Activated T-helper 2 cell treated with anti-CD3 and anti-CD28 coated beads, Interferon-gamma antibody, Interleukin-2, Interleukin-4, amounts not matched to agents 10 μg/mL and 5 μg/mL and 100 μg/mL, durations not matched to agents 14 hours and 24 hours and 36 hours (primary cell): ENCODE data around the gene ABR. TPM values are rescaled to one million over a fixed set of nuclear protein-coding genes. Genes with fewer than 3 reads are reported as not detected.
"Not testable (repeated sequence)": the region's sequence is repeated elsewhere in the genome, so short reads cannot be mapped to it uniquely, and the experiment has no call there.

Experiments used
- DNase-seq: peaks from one replicate; pipeline ENCODE4 v3.0.0; 2021; ENCODE audit warnings: low spot score
- H3K27ac Mint-ChIP-seq: one replicate; pipeline ENCODE4 v1.8.0; 2021; ENCODE audit warnings: mixed read lengths
- H3K27me3 Mint-ChIP-seq: one replicate; pipeline ENCODE4 v1.8.0; 2021; ENCODE audit warnings: low read depth, mixed read lengths
- H3K36me3 Mint-ChIP-seq: one replicate; pipeline ENCODE4 v1.8.0; 2021; ENCODE audit warnings: low read depth, mixed read lengths
- H3K4me1 Mint-ChIP-seq: one replicate; pipeline ENCODE4 v1.8.0; 2021; ENCODE audit warnings: low read depth, mixed read lengths
- H3K4me3 Mint-ChIP-seq: one replicate; pipeline ENCODE4 v1.8.0; 2021; ENCODE audit warnings: low read depth, mild to moderate bottlenecking, moderate library complexity, mixed read lengths
- H3K9me3 Mint-ChIP-seq: one replicate; pipeline ENCODE4 v1.8.0; 2021; ENCODE audit warnings: mixed read lengths
- intact Hi-C: fragments of 100-400 bp; cut with micrococcal nuclease; formaldehyde crosslinking; loops from one replicate; pipeline ENCODE4 v1.15.1; 2023
- total RNA-seq: library from RNA; stranded (reverse); gene quantifications from 2 replicates; pipeline ENCODE4 v1.2.3, GENCODE V29; 2022

ABR gene
- total RNA-seq, 1 donor from 2014 or later: 69.3 TPM

- peaks cover 1% of the 10 kb centered on the region for H3K27me3 Mint-ChIP-seq
- no peak overlapping the region for H3K27ac Mint-ChIP-seq
- no peaks in the 10 kb centered on the region for H3K36me3 Mint-ChIP-seq
- H3K9me3 Mint-ChIP-seq: no peaks in the 10 kb centered on the region
- no peak overlapping the region for H3K4me3 Mint-ChIP-seq
- no peak for DNase-seq
- H3K4me1 Mint-ChIP-seq: no peaks in the 10 kb centered on the region
- intact Hi-C loops: no loop called here
These were observed 36.7 kb upstream of the ABR start for GRCh38 chr17:1216217-1217088.

GRCh38 chr17:1212946-1213345, 33.2 kb upstream of the ABR start:
- Mint-ChIP-seq H3K36me3 (no peaks in the 10 kb centered on the region), H3K9me3 (no peaks in the 10 kb centered on the region), H3K27me3 (peaks cover 12% of the 10 kb centered on the region), H3K4me1 (no peaks in the 10 kb centered on the region), H3K4me3 (no peak overlapping the region), H3K27ac (no peak overlapping the region)
- intact Hi-C loops: no loop called here
- DNase-seq: no peak

GRCh38 chr17:1211287-1211686, 31.5 kb upstream of the ABR start:
- Mint-ChIP-seq H3K27ac (no peak overlapping the region), H3K27me3 (peaks cover 16% of the 10 kb centered on the region), H3K4me3 (no peak overlapping the region), H3K9me3 (no peaks in the 10 kb centered on the region), H3K36me3 (no peaks in the 10 kb centered on the region), H3K4me1 (peaks cover 2% of the 10 kb centered on the region)
- intact Hi-C loops: no loop called here
- no peak for DNase-seq

- no peak for DNase-seq
- intact Hi-C loops: no loop called here
- Mint-ChIP-seq H3K4me3 (no peak overlapping the region), H3K4me1 (peaks cover 2% of the 10 kb centered on the region), H3K36me3 (no peaks in the 10 kb centered on the region), H3K27me3 (peaks cover 19% of the 10 kb centered on the region), H3K27ac (no peak overlapping the region), H3K9me3 (no peaks in the 10 kb centered on the region)
These were observed 29.2 kb upstream of the ABR start for GRCh38 chr17:1208966-1209365.

- no peaks in the 10 kb centered on the region for H3K36me3 Mint-ChIP-seq
- no peak overlapping the region for H3K4me3 Mint-ChIP-seq
- no peaks in the 10 kb centered on the region for H3K9me3 Mint-ChIP-seq
- no peak for DNase-seq
- no peak overlapping the region for H3K27ac Mint-ChIP-seq
- H3K27me3 Mint-ChIP-seq: peaks cover 17% of the 10 kb centered on the region
- peaks cover 13% of the 10 kb centered on the region for H3K4me1 Mint-ChIP-seq
- intact Hi-C loops: no loop called here
These were observed 26.4 kb upstream of the ABR start for GRCh38 chr17:1206026-1206777.

GRCh38 chr17:1203967-1204291, 24.1 kb upstream of the ABR start:
- H3K36me3 Mint-ChIP-seq: no peaks in the 10 kb centered on the region
- peaks cover 10% of the 10 kb centered on the region for H3K27me3 Mint-ChIP-seq
- H3K27ac Mint-ChIP-seq: no peak overlapping the region
- peaks cover 26% of the 10 kb centered on the region for H3K4me1 Mint-ChIP-seq
- no peak overlapping the region for H3K4me3 Mint-ChIP-seq
- no peaks in the 10 kb centered on the region for H3K9me3 Mint-ChIP-seq
- no peak for DNase-seq
- intact Hi-C loops: no loop called here

GRCh38 chr17:1203111-1203966, 23.6 kb upstream of the ABR start:
- Mint-ChIP-seq H3K27me3 (peaks cover 10% of the 10 kb centered on the region), H3K9me3 (no peaks in the 10 kb centered on the region), H3K4me1 (peaks cover 30% of the 10 kb centered on the region), H3K4me3 (no peak overlapping the region), H3K36me3 (no peaks in the 10 kb centered on the region), H3K27ac (no peak overlapping the region)
- peak; percentile 23 for DNase-seq
- intact Hi-C loops: no loop called here

GRCh38 chr17:1202291-1202690, 22.5 kb upstream of the ABR start:
- Mint-ChIP-seq H3K27me3 (peaks cover 7% of the 10 kb centered on the region), H3K4me1 (peaks cover 40% of the 10 kb centered on the region), H3K27ac (peak overlapping the region; percentile 33), H3K36me3 (no peaks in the 10 kb centered on the region), H3K9me3 (no peaks in the 10 kb centered on the region), H3K4me3 (no peak overlapping the region)
- no peak for DNase-seq
- intact Hi-C loops: no loop called here

GRCh38 chr17:1201132-1201702, 21.4 kb upstream of the ABR start:
- Mint-ChIP-seq H3K4me3 (peak overlapping the region; percentile 15), H3K9me3 (no peaks in the 10 kb centered on the region), H3K27ac (peak overlapping the region; percentile 74), H3K36me3 (no peaks in the 10 kb centered on the region), H3K27me3 (peaks cover 4% of the 10 kb centered on the region), H3K4me1 (peaks cover 44% of the 10 kb centered on the region)
- DNase-seq: peak; percentile 50
- intact Hi-C loops: no loop called here

- H3K36me3 Mint-ChIP-seq, DNase-seq, H3K9me3 Mint-ChIP-seq, intact Hi-C loops, H3K27ac Mint-ChIP-seq, H3K4me3 Mint-ChIP-seq, H3K27me3 Mint-ChIP-seq: not testable (repeated sequence)
- peaks cover 44% of the 10 kb centered on the region for H3K4me1 Mint-ChIP-seq
These were observed 19.5 kb upstream of the ABR start for GRCh38 chr17:1199271-1199743.

GRCh38 chr17:1197781-1198490, 18.2 kb upstream of the ABR start:
- Mint-ChIP-seq H3K27ac (peak overlapping the region; percentile 73), H3K4me1 (peaks cover 47% of the 10 kb centered on the region), H3K27me3 (peaks cover 1% of the 10 kb centered on the region), H3K9me3 (no peaks in the 10 kb centered on the region), H3K36me3 (no peaks in the 10 kb centered on the region), H3K4me3 (no peak overlapping the region)
- intact Hi-C loops: no loop called here
- DNase-seq: peak; percentile 66

GRCh38 chr17:1197379-1197778, 17.6 kb upstream of the ABR start:
- Mint-ChIP-seq H3K36me3 (no peaks in the 10 kb centered on the region), H3K27me3 (peaks cover 1% of the 10 kb centered on the region), H3K4me3 (no peak overlapping the region), H3K9me3 (no peaks in the 10 kb centered on the region), H3K4me1 (peaks cover 47% of the 10 kb centered on the region), H3K27ac (peak overlapping the region; percentile 73)
- DNase-seq: no peak
- intact Hi-C loops: no loop called here
